Measurements from ENCODE around the gene WIPF2. TPM values are rescaled to one million over a fixed set of nuclear protein-coding genes. Genes with fewer than 3 reads are reported as not detected.

Gene WIPF2
- total RNA-seq, 2 experiments from 2014 or later, result 15.3 to 17.9 TPM

- H3K4me3 Mint-ChIP-seq, result peak within 1 kb of the TSS; percentile 49
- H3K27me3 Mint-ChIP-seq, result no peaks in the 10 kb centered on the region
- peak within 1 kb of the TSS; percentile 74 for H3K27ac Mint-ChIP-seq
- peaks cover 23% of the 10 kb centered on the region for H3K36me3 Mint-ChIP-seq (ENCODE audit: low read depth)
- ChIA-PET POLR2A (interaction anchor here (0.7 to 1.6 kb wide), 2 partner anchors 10 to 154 kb away, joined by 3 read pairs; no protein-coding TSS in a partner anchor), CTCF (interaction anchor here (0.7 to 8.5 kb wide), 5 partner anchors 9 to 151 kb away, joined by 3 to 78 read pairs (median 4); no protein-coding TSS in a partner anchor)
- DNase-seq, result peak; percentile 94
- no peaks in the 10 kb centered on the region for H3K9me3 Mint-ChIP-seq
- peak; percentile 98 for ATAC-seq
- intact Hi-C loops (cut with micrococcal nuclease), result no loop called here
- peaks cover 18% of the 10 kb centered on the region for H3K4me1 Mint-ChIP-seq (ENCODE audit: low read depth)
- TF ChIP-seq CTCF (IDR thresholded peaks at IDR 0.05), result no peak
These were observed 41.7 kb upstream of the WIPF2 start, which contains the start of gene RAPGEFL1 for GRCh38 chr17:40177275-40177874. TSS of gene RAPGEFL1 (plus strand) at chr17:40177470. CDS start at chr17:40177862, 392 bp downstream.

DNA sequence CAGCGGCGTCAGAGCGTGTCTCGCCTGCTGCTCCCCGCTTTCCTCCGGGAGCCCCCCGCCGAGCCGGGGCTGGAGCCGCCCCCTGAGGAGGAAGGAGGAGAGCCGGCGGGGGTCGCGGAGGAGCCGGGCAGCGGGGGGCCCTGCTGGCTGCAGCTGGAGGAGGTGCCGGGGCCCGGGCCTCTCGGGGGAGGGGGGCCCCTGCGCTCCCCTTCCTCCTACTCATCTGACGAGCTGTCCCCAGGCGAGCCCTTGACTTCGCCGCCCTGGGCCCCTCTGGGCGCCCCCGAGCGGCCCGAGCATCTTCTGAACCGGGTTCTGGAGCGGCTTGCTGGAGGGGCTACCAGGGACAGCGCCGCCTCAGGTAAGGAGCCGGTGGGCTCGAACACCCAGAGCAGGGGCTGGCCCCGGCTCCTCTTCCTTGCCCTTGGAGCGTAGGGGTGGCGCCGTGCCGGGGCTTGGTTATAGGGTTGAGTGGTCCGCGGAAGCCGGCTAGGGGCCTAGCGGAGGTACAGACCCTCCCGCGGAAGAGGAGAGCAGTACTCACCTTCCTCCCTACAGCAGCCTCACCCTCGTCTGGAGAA is 41.0 kb upstream of the WIPF2 start:
- CTCF ChIA-PET, result interaction anchor here (0.6 to 8.5 kb wide), 4 partner anchors 10 to 65 kb away, joined by 3 to 78 read pairs (median 3); no protein-coding TSS in a partner anchor
- no peak overlapping the region for H3K27ac Mint-ChIP-seq
- peaks cover 23% of the 10 kb centered on the region for H3K36me3 Mint-ChIP-seq (ENCODE audit: low read depth)
- H3K4me3 Mint-ChIP-seq, result no peak overlapping the region
- DNase-seq (no peak), ATAC-seq (no peak)
- no peaks in the 10 kb centered on the region for H3K9me3 Mint-ChIP-seq
- no peaks in the 10 kb centered on the region for H3K27me3 Mint-ChIP-seq
- intact Hi-C loops (cut with micrococcal nuclease), result no loop called here
- TF ChIP-seq CTCF (IDR thresholded peaks at IDR 0.05), result no peak
- H3K4me1 Mint-ChIP-seq (ENCODE audit: low read depth), result peaks cover 18% of the 10 kb centered on the region
- POLR2A ChIA-PET, result interaction anchor here (0.9 to 1.2 kb wide), 2 partner anchors 10 to 65 kb away, joined by 3 read pairs; no protein-coding TSS in a partner anchor

GRCh38 chr17:40178660-40179059 is 40.4 kb upstream of the WIPF2 start:
- CTCF ChIA-PET, result interaction anchor here (0.6 to 8.5 kb wide), 3 partner anchors 13 to 65 kb away, joined by 3 to 78 read pairs (median 3); no protein-coding TSS in a partner anchor

DNA sequence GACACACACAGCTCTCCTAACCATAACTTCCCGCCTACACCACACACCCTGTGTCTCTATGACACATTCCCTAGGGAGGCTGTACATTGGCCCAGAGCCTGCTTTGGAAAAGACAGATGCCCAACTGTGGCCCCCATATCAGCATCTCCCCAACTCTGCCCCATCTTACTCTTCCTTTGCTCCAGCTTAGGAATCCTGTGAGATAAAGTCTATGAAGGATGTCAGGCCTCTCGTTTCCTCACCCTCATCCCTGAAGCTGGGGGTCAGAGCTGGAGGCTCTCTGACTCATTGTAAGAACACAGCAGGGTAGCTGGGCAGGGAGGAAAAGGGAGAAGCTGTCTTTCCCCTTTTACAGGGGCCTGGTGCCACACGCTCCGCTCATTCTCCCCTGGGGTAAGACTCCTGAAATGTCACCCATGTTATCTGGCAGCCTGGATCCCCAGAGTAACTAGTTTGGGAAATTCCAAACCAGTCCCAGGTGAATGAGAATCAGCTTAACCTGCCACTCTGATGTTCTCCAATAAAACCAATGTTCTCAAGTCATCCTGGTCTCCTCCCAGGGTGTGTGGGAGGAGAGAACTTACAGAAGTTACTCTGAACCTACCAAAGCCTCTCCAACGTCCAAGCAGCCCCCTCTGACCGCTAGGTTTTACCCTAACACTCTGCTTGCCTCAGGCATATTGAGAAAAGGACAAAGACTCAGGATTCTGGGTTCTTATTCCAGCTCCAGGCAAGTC is 39.0 kb upstream of the WIPF2 start:
- H3K9me3 Mint-ChIP-seq, result no peaks in the 10 kb centered on the region
- intact Hi-C loops (cut with micrococcal nuclease), result no loop called here
- no peak for DNase-seq

More at GRCh38 chr17:40178660-40179059, 40.4 kb upstream of the WIPF2 start:
- no peak overlapping the region for H3K4me3 Mint-ChIP-seq
- no peak overlapping the region for H3K27ac Mint-ChIP-seq
- H3K4me1 Mint-ChIP-seq (ENCODE audit: low read depth), result peaks cover 18% of the 10 kb centered on the region
- H3K36me3 Mint-ChIP-seq (ENCODE audit: low read depth), result peaks cover 19% of the 10 kb centered on the region
- POLR2A ChIA-PET, result interaction anchor here (0.9 to 1.2 kb wide), 3 partner anchors 9 to 65 kb away, joined by 3 read pairs; no protein-coding TSS in a partner anchor
- no peaks in the 10 kb centered on the region for H3K27me3 Mint-ChIP-seq
- ATAC-seq, result no peak
- no peak for TF ChIP-seq CTCF (IDR thresholded peaks at IDR 0.05)
- no peak for DNase-seq
- no peaks in the 10 kb centered on the region for H3K9me3 Mint-ChIP-seq
- intact Hi-C loops (cut with micrococcal nuclease), result no loop called here

More for the DNA sequence above, 39.0 kb upstream of the WIPF2 start:
- H3K27ac Mint-ChIP-seq, result no peak overlapping the region
- ChIA-PET CTCF (interaction anchor here (0.6 to 8.5 kb wide), 4 partner anchors 11 to 67 kb away, joined by 3 to 78 read pairs (median 4); no protein-coding TSS in a partner anchor), POLR2A (interaction anchor here (1.0 to 1.3 kb wide), 2 partner anchors 11 to 27 kb away, joined by 3 to 4 read pairs; no protein-coding TSS in a partner anchor)
- peaks cover 18% of the 10 kb centered on the region for H3K4me1 Mint-ChIP-seq (ENCODE audit: low read depth)
- H3K27me3 Mint-ChIP-seq, result no peaks in the 10 kb centered on the region
- H3K4me3 Mint-ChIP-seq, result no peak overlapping the region
- peaks cover 13% of the 10 kb centered on the region for H3K36me3 Mint-ChIP-seq (ENCODE audit: low read depth)
- ATAC-seq, result no peak
- TF ChIP-seq CTCF (IDR thresholded peaks at IDR 0.05), result no peak
